Type B pancreatic cell (in vitro differentiated cells): ENCODE measurements around the gene TAB2. TPM values are rescaled to one million over a fixed set of nuclear protein-coding genes. Genes with fewer than 3 reads are reported as not detected.

Experiments
- DNase-seq: peaks from one replicate; pipeline ENCODE4 v3.0.0; 2021; ENCODE audit warnings: mixed read lengths; ENCODE audit not compliant: unreplicated experiment; ENCODE audit errors: extremely low spot score
- H3K27ac Mint-ChIP-seq: 2 replicates; pipeline ENCODE4 v1.8.0; 2021; ENCODE audit warnings: mild to moderate bottlenecking, mixed read lengths
- H3K27me3 Mint-ChIP-seq: 2 replicates; pipeline ENCODE4 v1.8.0; 2021; ENCODE audit warnings: mixed read lengths
- H3K36me3 Mint-ChIP-seq: 2 replicates; pipeline ENCODE4 v1.8.0; 2021; ENCODE audit warnings: mixed read lengths
- H3K4me1 Mint-ChIP-seq: one replicate; pipeline ENCODE4 v1.8.0; 2021; ENCODE audit warnings: mixed read lengths; ENCODE audit not compliant: unreplicated experiment
- H3K4me3 Mint-ChIP-seq: 2 replicates; pipeline ENCODE4 v1.8.0; 2021; ENCODE audit warnings: mild to moderate bottlenecking, mixed read lengths
- H3K9me3 Mint-ChIP-seq: 2 replicates; pipeline ENCODE4 v1.8.0; 2021; ENCODE audit warnings: mixed read lengths
- CTCF ChIP-seq: fragments of 200-600 bp; sonication (generic); conservative IDR thresholded peaks from 2 replicates; pipeline ENCODE4 v1.5.0; 2021; ENCODE audit warnings: antibody characterized with exemption, mild to moderate bottlenecking
- total RNA-seq: library from RNA; stranded (reverse); gene quantifications from 2 replicates; pipeline ENCODE4 v1.2.1, GENCODE V29; 2021; ENCODE audit warnings: low replicate concordance

Gene TAB2
- total RNA-seq, 1 donor from 2014 or later: 58.7 TPM

- Mint-ChIP-seq H3K4me3 (no peak overlapping the region), H3K4me1 (peaks cover 18% of the 10 kb centered on the region), H3K36me3 (no peaks in the 10 kb centered on the region), H3K27ac (no peak overlapping the region), H3K27me3 (peaks cover 2% of the 10 kb centered on the region), H3K9me3 (no peaks in the 10 kb centered on the region)
- TF ChIP-seq CTCF: no peak
- no peak for DNase-seq
These were observed 115.9 kb downstream of the TAB2 start for GRCh38 chr6:149433405-149433804.

- H3K27me3 Mint-ChIP-seq: peaks cover 2% of the 10 kb centered on the region
- DNase-seq: no peak
- H3K36me3 Mint-ChIP-seq: no peaks in the 10 kb centered on the region
- no peak for TF ChIP-seq CTCF
- H3K4me3 Mint-ChIP-seq: no peak overlapping the region
- H3K27ac Mint-ChIP-seq: no peak overlapping the region
- peaks cover 18% of the 10 kb centered on the region for H3K4me1 Mint-ChIP-seq
- H3K9me3 Mint-ChIP-seq: no peaks in the 10 kb centered on the region
These were observed 116.4 kb downstream of the TAB2 start for GRCh38 chr6:149433881-149434280.

GRCh38 chr6:149435919-149436586, 118.5 kb downstream of the TAB2 start:
- no peak for TF ChIP-seq CTCF
- H3K9me3 Mint-ChIP-seq: no peaks in the 10 kb centered on the region

GRCh38 chr6:149436647-149437046, 119.1 kb downstream of the TAB2 start:
- H3K27me3 Mint-ChIP-seq: no peaks in the 10 kb centered on the region
- H3K27ac Mint-ChIP-seq: no peak overlapping the region
- DNase-seq: no peak

More at GRCh38 chr6:149435919-149436586, 118.5 kb downstream of the TAB2 start:
- no peak for DNase-seq
- Mint-ChIP-seq H3K4me3 (no peak overlapping the region), H3K27ac (no peak overlapping the region), H3K36me3 (no peaks in the 10 kb centered on the region), H3K4me1 (peaks cover 21% of the 10 kb centered on the region), H3K27me3 (no peaks in the 10 kb centered on the region)

GRCh38 chr6:149437212-149437611, 119.7 kb downstream of the TAB2 start:
- TF ChIP-seq CTCF: no peak
- H3K4me3 Mint-ChIP-seq: no peak overlapping the region
- H3K9me3 Mint-ChIP-seq: no peaks in the 10 kb centered on the region

More at GRCh38 chr6:149436647-149437046, 119.1 kb downstream of the TAB2 start:
- Mint-ChIP-seq H3K4me1 (peaks cover 27% of the 10 kb centered on the region), H3K4me3 (no peak overlapping the region), H3K36me3 (no peaks in the 10 kb centered on the region), H3K9me3 (no peaks in the 10 kb centered on the region)
- TF ChIP-seq CTCF: no peak

More at GRCh38 chr6:149437212-149437611, 119.7 kb downstream of the TAB2 start:
- no peak for DNase-seq
- Mint-ChIP-seq H3K27ac (no peak overlapping the region), H3K36me3 (no peaks in the 10 kb centered on the region), H3K27me3 (no peaks in the 10 kb centered on the region), H3K4me1 (peaks cover 23% of the 10 kb centered on the region)
